ENCODE results near the gene SSTR5.

Gene SSTR5

GRCh38 chr16:1097156-1097555 is 24.6 kb downstream of the SSTR5 start:
- TF ChIP-seq POLR2A (IDR thresholded peaks at IDR 0.05; ENCODE audit: low read depth, low read length) = no peak
- TF ChIP-seq POLR2AphosphoS5 (IDR thresholded peaks at IDR 0.05; ENCODE audit: low read depth, low read length) = no peak
- no peak for TF ChIP-seq TAF1 (IDR thresholded peaks at IDR 0.05; ENCODE audit: borderline replicate concordance, low read depth, low read length)
- DNase-seq (ENCODE audit: insufficient read length) (no peak), FAIRE-seq (no peak)

- no peak for TF ChIP-seq TAF1 (IDR thresholded peaks at IDR 0.05; ENCODE audit: borderline replicate concordance, low read depth, low read length)
- no peak for TF ChIP-seq POLR2A (IDR thresholded peaks at IDR 0.05; ENCODE audit: low read depth, low read length)
- no peak for TF ChIP-seq POLR2AphosphoS5 (IDR thresholded peaks at IDR 0.05; ENCODE audit: low read depth, low read length)
- no peak for DNase-seq (ENCODE audit: insufficient read length)
- no peak for FAIRE-seq
Observed at GRCh38 chr16:1097800-1098199, 25.3 kb downstream of the SSTR5 start.

- DNase-seq (ENCODE audit: insufficient read length) (no peak), FAIRE-seq (no peak)
Observed at GRCh38 chr16:1098266-1098991, 25.9 kb downstream of the SSTR5 start.

GRCh38 chr16:1099189-1100083 is 26.9 kb downstream of the SSTR5 start:
- FAIRE-seq (no peak), DNase-seq (ENCODE audit: insufficient read length) (no peak)
- TF ChIP-seq TAF1 (IDR thresholded peaks at IDR 0.05; ENCODE audit: borderline replicate concordance, low read depth, low read length) (no peak), POLR2AphosphoS5 (IDR thresholded peaks at IDR 0.05; ENCODE audit: low read depth, low read length) (no peak), POLR2A (IDR thresholded peaks at IDR 0.05; ENCODE audit: low read depth, low read length) (no peak)

More at GRCh38 chr16:1098266-1098991, 25.9 kb downstream of the SSTR5 start:
- TF ChIP-seq POLR2AphosphoS5 (IDR thresholded peaks at IDR 0.05; ENCODE audit: low read depth, low read length) (no peak), POLR2A (IDR thresholded peaks at IDR 0.05; ENCODE audit: low read depth, low read length) (no peak), TAF1 (IDR thresholded peaks at IDR 0.05; ENCODE audit: borderline replicate concordance, low read depth, low read length) (no peak)

GRCh38 chr16:1100084-1100800 is 27.7 kb downstream of the SSTR5 start:
- DNase-seq (ENCODE audit: insufficient read length) (no peak), FAIRE-seq (no peak)
- no peak for TF ChIP-seq POLR2AphosphoS5 (IDR thresholded peaks at IDR 0.05; ENCODE audit: low read depth, low read length)
- TF ChIP-seq POLR2A (IDR thresholded peaks at IDR 0.05; ENCODE audit: low read depth, low read length) = no peak

- TF ChIP-seq TAF1 (IDR thresholded peaks at IDR 0.05; ENCODE audit: borderline replicate concordance, low read depth, low read length) (no peak), POLR2AphosphoS5 (IDR thresholded peaks at IDR 0.05; ENCODE audit: low read depth, low read length) (no peak), POLR2A (IDR thresholded peaks at IDR 0.05; ENCODE audit: low read depth, low read length) (no peak)
- FAIRE-seq (no peak), DNase-seq (ENCODE audit: insufficient read length) (no peak)
Observed at GRCh38 chr16:1101133-1101532, 28.6 kb downstream of the SSTR5 start.

- DNase-seq (ENCODE audit: insufficient read length) = no peak
- no peak for TF ChIP-seq POLR2AphosphoS5 (IDR thresholded peaks at IDR 0.05; ENCODE audit: low read depth, low read length)
- no peak for TF ChIP-seq POLR2A (IDR thresholded peaks at IDR 0.05; ENCODE audit: low read depth, low read length)
- TF ChIP-seq TAF1 (IDR thresholded peaks at IDR 0.05; ENCODE audit: borderline replicate concordance, low read depth, low read length) = no peak
- FAIRE-seq = no peak
Observed at GRCh38 chr16:1101573-1102332, 29.2 kb downstream of the SSTR5 start.

GRCh38 chr16:1102333-1102700 is 29.8 kb downstream of the SSTR5 start:
- TF ChIP-seq POLR2AphosphoS5 (IDR thresholded peaks at IDR 0.05; ENCODE audit: low read depth, low read length) (no peak), POLR2A (IDR thresholded peaks at IDR 0.05; ENCODE audit: low read depth, low read length) (no peak), TAF1 (IDR thresholded peaks at IDR 0.05; ENCODE audit: borderline replicate concordance, low read depth, low read length) (no peak)
- FAIRE-seq = no peak

GRCh38 chr16:1102921-1103635 is 30.5 kb downstream of the SSTR5 start:
- no peak for FAIRE-seq
- peak; percentile 91 for DNase-seq (ENCODE audit: insufficient read length)
- TF ChIP-seq TAF1 (IDR thresholded peaks at IDR 0.05; ENCODE audit: borderline replicate concordance, low read depth, low read length) = no peak
- no peak for TF ChIP-seq POLR2A (IDR thresholded peaks at IDR 0.05; ENCODE audit: low read depth, low read length)
- TF ChIP-seq POLR2AphosphoS5 (IDR thresholded peaks at IDR 0.05; ENCODE audit: low read depth, low read length) = no peak

More at GRCh38 chr16:1102333-1102700, 29.8 kb downstream of the SSTR5 start:
- DNase-seq (ENCODE audit: insufficient read length) = no peak

- FAIRE-seq (no peak), DNase-seq (ENCODE audit: insufficient read length) (no peak)
- TF ChIP-seq POLR2A (IDR thresholded peaks at IDR 0.05; ENCODE audit: low read depth, low read length) (no peak), POLR2AphosphoS5 (IDR thresholded peaks at IDR 0.05; ENCODE audit: low read depth, low read length) (no peak), TAF1 (IDR thresholded peaks at IDR 0.05; ENCODE audit: borderline replicate concordance, low read depth, low read length) (no peak)
Observed at GRCh38 chr16:1103636-1103980, 31.1 kb downstream of the SSTR5 start.
